ENCODE measurements around the gene MCCC2. TPM values are rescaled to one million over a fixed set of nuclear protein-coding genes. Genes with fewer than 3 reads are reported as not detected.

MCCC2 gene
- total and polyA plus RNA-seq, 2 of the 13 experiments (the other 11 are each of a cell fraction or from before 2014, with no cell fraction given): 44.8 to 83.6 TPM

DNA sequence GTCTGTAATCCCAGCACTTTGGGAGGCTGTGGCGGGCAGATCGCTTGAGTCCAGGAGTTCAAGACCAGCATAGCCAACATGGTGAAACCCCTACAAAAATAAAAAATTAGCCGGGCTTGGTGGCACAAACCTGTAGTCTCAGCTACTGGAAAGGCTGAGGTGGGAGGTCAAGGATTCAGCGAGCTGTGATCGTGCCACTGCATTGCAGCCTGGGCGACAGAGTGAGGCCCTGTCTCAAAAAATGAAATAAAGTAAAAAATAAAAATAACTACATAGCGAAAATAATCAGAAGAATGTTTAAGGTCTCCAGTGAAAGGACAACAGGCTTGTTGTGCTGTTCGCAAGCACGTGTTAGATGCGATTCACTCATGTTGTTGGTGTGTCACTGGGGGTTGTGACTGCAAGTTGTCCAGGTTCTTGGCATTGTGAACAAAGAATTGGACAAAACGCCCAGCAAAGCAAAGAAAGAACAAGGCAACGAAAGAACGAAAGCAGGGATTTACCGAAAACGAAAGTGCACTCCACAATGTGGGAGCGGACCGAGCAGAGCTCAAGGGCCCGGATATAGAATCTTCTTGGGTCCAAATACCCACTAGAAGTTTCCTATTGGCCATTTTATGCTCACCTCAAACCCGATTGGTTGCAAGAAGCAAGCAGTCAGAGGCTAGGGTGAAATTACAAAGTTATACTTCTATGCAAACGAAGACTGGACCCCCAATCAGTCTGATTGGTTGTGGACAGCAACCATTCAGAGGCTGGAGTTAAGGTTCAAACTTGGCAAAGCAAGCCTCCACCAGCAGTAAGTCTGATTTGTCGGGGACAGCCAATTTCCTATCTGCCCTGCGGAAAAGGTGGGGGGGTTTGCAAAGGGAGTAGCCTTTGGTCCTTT is 844 bp upstream of the MCCC2 start (continued):
- TF ChIP-seq CHD4 (IDR thresholded peaks at IDR 0.05; ENCODE audit: borderline replicate concordance, low read length): peak; percentile 45; the same call in 1 of the 2 replicates
- TF ChIP-seq, protein P1, sequence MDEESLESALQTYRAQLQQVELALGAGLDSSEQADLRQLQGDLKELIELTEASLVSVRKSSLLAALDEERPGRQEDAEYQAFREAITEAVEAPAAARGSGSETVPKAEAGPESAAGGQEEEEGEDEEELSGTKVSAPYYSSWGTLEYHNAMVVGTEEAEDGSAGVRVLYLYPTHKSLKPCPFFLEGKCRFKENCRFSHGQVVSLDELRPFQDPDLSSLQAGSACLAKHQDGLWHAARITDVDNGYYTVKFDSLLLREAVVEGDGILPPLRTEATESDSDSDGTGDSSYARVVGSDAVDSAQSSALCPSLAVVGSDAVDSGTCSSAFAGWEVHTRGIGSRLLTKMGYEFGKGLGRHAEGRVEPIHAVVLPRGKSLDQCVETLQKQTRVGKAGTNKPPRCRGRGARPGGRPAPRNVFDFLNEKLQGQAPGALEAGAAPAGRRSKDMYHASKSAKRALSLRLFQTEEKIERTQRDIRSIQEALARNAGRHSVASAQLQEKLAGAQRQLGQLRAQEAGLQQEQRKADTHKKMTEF (CRISPR knock-in tag; IDR thresholded peaks at IDR 0.05): peak; percentile 64
- no peak for TF ChIP-seq ZNF550 (CRISPR knock-in tag; IDR thresholded peaks at IDR 0.05; ENCODE audit: borderline replicate concordance)
- no peak; the same call in 1 of the 2 replicates for TF ChIP-seq ZNF543 (CRISPR knock-in tag; IDR thresholded peaks at IDR 0.05)
- TF ChIP-seq ZNF367 (CRISPR knock-in tag; IDR thresholded peaks at IDR 0.05; ENCODE audit: borderline replicate concordance): no peak
- TF ChIP-seq POLR2AphosphoS5 (IDR thresholded peaks at IDR 0.05; ENCODE audit: low read depth, low read length): peak; percentile 90
- no peak for TF ChIP-seq ZNF263 (CRISPR knock-in tag; IDR thresholded peaks at IDR 0.05)
- TF ChIP-seq GZF1 (CRISPR knock-in tag; IDR thresholded peaks at IDR 0.05): 0 out of 2 replicates have a peak, but pooled peaks have one; percentile 67
- TF ChIP-seq, protein P2, sequence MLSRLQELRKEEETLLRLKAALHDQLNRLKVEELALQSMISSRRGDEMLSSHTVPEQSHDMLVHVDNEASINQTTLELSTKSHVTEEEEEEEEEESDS (CRISPR knock-in tag; IDR thresholded peaks at IDR 0.05; ENCODE audit: borderline replicate concordance): peak; percentile 28; the same call in 1 of the 2 replicates
- TF ChIP-seq KAT8 (CRISPR knock-in tag; IDR thresholded peaks at IDR 0.05): peak; percentile 26; the same call in 1 of the 2 replicates
- peak; percentile 51; the same call in 1 of the 2 replicates for TF ChIP-seq ZNF274 (CRISPR knock-in tag; IDR thresholded peaks at IDR 0.05)
- no peak for TF ChIP-seq ZKSCAN8 (CRISPR knock-in tag; IDR thresholded peaks at IDR 0.05; ENCODE audit: borderline replicate concordance)
- TF ChIP-seq, protein P3, sequence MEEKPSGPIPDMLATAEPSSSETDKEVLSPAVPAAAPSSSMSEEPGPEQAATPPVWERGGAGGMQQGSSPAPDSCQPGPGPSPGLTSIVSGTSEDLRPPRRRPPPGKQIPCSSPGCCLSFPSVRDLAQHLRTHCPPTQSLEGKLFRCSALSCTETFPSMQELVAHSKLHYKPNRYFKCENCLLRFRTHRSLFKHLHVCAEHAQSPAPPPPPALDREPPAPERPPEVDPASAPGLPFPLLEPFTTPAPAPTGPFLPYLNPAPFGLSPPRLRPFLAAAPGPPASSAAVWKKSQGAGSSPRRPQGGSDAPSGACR (CRISPR knock-in tag; IDR thresholded peaks at IDR 0.05): peak; percentile 5; the same call in 1 of the 2 replicates
- TF ChIP-seq TBL1XR1 (IDR thresholded peaks at IDR 0.05; ENCODE audit: borderline replicate concordance, low read length, partially characterized antibody): no peak
- TF ChIP-seq, protein P4, sequence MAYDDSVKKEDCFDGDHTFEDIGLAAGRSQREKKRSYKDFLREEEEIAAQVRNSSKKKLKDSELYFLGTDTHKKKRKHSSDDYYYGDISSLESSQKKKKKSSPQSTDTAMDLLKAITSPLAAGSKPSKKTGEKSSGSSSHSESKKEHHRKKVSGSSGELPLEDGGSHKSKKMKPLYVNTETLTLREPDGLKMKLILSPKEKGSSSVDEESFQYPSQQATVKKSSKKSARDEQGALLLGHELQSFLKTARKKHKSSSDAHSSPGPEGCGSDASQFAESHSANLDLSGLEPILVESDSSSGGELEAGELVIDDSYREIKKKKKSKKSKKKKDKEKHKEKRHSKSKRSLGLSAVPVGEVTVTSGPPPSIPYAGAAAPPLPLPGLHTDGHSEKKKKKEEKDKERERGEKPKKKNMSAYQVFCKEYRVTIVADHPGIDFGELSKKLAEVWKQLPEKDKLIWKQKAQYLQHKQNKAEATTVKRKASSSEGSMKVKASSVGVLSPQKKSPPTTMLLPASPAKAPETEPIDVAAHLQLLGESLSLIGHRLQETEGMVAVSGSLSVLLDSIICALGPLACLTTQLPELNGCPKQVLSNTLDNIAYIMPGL (CRISPR knock-in tag; IDR thresholded peaks at IDR 0.05; ENCODE audit: borderline replicate concordance in 1 of 2, low read depth in 1 of 2): peak in 1 of 2 experiments; percentile 5; a peak in 1 of 4 replicates
- peak; percentile 48; the same call in 1 of the 2 replicates for TF ChIP-seq RFXAP (CRISPR knock-in tag; IDR thresholded peaks at IDR 0.05; ENCODE audit: borderline replicate concordance)
- TF ChIP-seq ASH2L (IDR thresholded peaks at IDR 0.05; ENCODE audit: insufficient read length, low read depth, low read length): peak; percentile 80
- peak; percentile 73 for TF ChIP-seq YEATS4 (CRISPR knock-in tag; IDR thresholded peaks at IDR 0.05; ENCODE audit: borderline replicate concordance)
- TF ChIP-seq ZNF879 (CRISPR knock-in tag; IDR thresholded peaks at IDR 0.05): 0 out of 2 replicates have a peak, but pooled peaks have one; percentile 34
- 0 out of 2 replicates have a peak, but pooled peaks have one; percentile 14 for TF ChIP-seq ZNF12 (CRISPR knock-in tag; IDR thresholded peaks at IDR 0.05)
- TF ChIP-seq ZNF713 (CRISPR knock-in tag; IDR thresholded peaks at IDR 0.05): 0 out of 2 replicates have a peak, but pooled peaks have one; percentile 75
- 0 out of 2 replicates have a peak, but pooled peaks have one; percentile 53 for TF ChIP-seq ZNF670 (CRISPR knock-in tag; IDR thresholded peaks at IDR 0.05; ENCODE audit: borderline replicate concordance)
- 0 out of 2 replicates have a peak, but pooled peaks have one; percentile 61 for TF ChIP-seq ZNF441 (CRISPR knock-in tag; IDR thresholded peaks at IDR 0.05; ENCODE audit: borderline replicate concordance)
- TF ChIP-seq SMARCE1 (IDR thresholded peaks at IDR 0.05; ENCODE audit: borderline replicate concordance): no peak

Data from HepG2 (cell line).